Natural killer cell (primary cell): ENCODE results near the gene SPATA7. TPM values are rescaled to one million over a fixed set of nuclear protein-coding genes. Genes with fewer than 3 reads are reported as not detected.

Experiments used
- ATAC-seq, 3 donors: fragments of 150-1000 bp in 2 of 3; fragments of 200-7000 bp in 1 of 3; cut with Tn5 transposase; 1 replicate in 1 of 3; 2 replicates in 2 of 3; pipeline ENCODE4 v1.10.0; 2021; ENCODE audit warnings: mild to moderate bottlenecking in 2 of 3, moderate library complexity in 2 of 3
- DNase-seq, 2 donors: peaks; one replicate each; pipeline versions ENCODE4 v3.0.0 to v3.0.0-alpha.2; 2013 to 2021; ENCODE audit warnings: mixed read lengths in 1 of 2
- H3K27ac ChIP-seq: one replicate; pipeline ENCODE4 v1.5.1; 2013; ENCODE audit warnings: mild to moderate bottlenecking, low read length
- H3K27me3 ChIP-seq: one replicate; pipeline ENCODE4 v1.6.1; 2013; ENCODE audit warnings: low read length; ENCODE audit not compliant: control insufficient read depth, insufficient read depth
- H3K36me3 ChIP-seq: one replicate; pipeline ENCODE4 v1.6.1; 2013; ENCODE audit warnings: low read length; ENCODE audit not compliant: control insufficient read depth, insufficient read depth
- H3K4me1 ChIP-seq: one replicate; pipeline ENCODE4 v1.6.1; 2013; ENCODE audit warnings: low read length; ENCODE audit not compliant: control insufficient read depth, insufficient read depth
- H3K4me3 ChIP-seq: one replicate; pipeline ENCODE4 v1.5.1; 2013; ENCODE audit warnings: low read length
- H3K9me3 ChIP-seq: one replicate; pipeline ENCODE4 v1.6.1; 2013; ENCODE audit warnings: low read length; ENCODE audit not compliant: control insufficient read depth, insufficient read depth
- H3K27ac Mint-ChIP-seq, 2 donors: one replicate each; pipeline ENCODE4 v1.8.0; 2022; ENCODE audit warnings: mild to moderate bottlenecking in 2 of 2, mixed read lengths in 2 of 2, moderate library complexity in 1 of 2
- H3K27me3 Mint-ChIP-seq, 2 donors: one replicate each; pipeline ENCODE4 v1.8.0; 2022; ENCODE audit warnings: low read depth in 2 of 2, mixed read lengths in 2 of 2
- H3K36me3 Mint-ChIP-seq: one replicate; pipeline ENCODE4 v1.8.0; 2022; ENCODE audit warnings: mixed read lengths
- H3K4me1 Mint-ChIP-seq, 2 donors: one replicate each; pipeline ENCODE4 v1.8.0; 2022; ENCODE audit warnings: mixed read lengths in 2 of 2
- H3K4me3 Mint-ChIP-seq: one replicate; pipeline ENCODE4 v1.8.0; 2022; ENCODE audit warnings: mild to moderate bottlenecking, moderate library complexity, mixed read lengths
- H3K9me3 Mint-ChIP-seq, 2 donors: one replicate each; pipeline ENCODE4 v1.8.0; 2022; ENCODE audit warnings: mixed read lengths in 2 of 2
- CTCF ChIP-seq: fragments of 200-600 bp; IDR thresholded peaks from one replicate; pipeline ENCODE4 v1.8.0; 2022; ENCODE audit warnings: antibody characterized with exemption
- WGBS: methylation state at CpG from one replicate; pipeline ENCODE4 v1.1.7; 2013; ENCODE audit warnings: missing lambda C conversion rate; ENCODE audit not compliant: insufficient coverage; 5-methylcytosine and 5-hydroxymethylcytosine counted together
- intact Hi-C: fragments of 100-400 bp; cut with micrococcal nuclease; formaldehyde crosslinking; loops from one replicate; pipeline ENCODE4 v1.14.2; 2022
- total RNA-seq, 4 donors: library from RNA; stranded (reverse); fragments of 120-200 nt in 1 of 4; gene quantifications; one replicate each; pipeline versions ENCODE4 v1.2.3 to v1.2.4, GENCODE V29; 2013 to 2022

SPATA7 gene
- total RNA-seq, 3 donors from 2014 or later (not counting 1 experiment from before 2014, with no cell fraction given): 2.5 to 3.2 (median 2.8) TPM

DNA sequence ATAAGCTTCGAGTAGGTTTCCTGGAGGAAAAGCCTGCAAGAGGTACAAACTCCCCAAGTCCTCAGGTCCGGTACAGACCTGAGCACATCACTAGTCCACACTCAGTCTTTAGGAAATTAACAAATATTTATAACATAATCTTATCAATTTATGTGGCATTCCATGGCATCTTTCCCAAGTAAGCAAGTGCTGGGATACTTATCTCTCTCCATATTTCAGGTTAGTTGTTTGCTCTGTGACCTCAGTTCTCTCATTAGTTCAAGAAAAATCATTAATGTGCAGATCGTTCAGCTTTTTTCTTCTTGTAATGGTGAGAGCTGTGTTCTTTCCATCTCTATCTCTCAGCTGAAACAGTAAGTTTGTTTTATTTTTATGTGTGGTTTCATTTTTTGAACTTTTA, 34.7 kb downstream of the SPATA7 start:
- intact Hi-C loops: no loop called here
- DNase-seq (no peak), ATAC-seq (no peak)
- H3K9me3 ChIP-seq: peaks cover 8% of the 10 kb centered on the region
- no peaks in the 10 kb centered on the region for H3K36me3 ChIP-seq
- Mint-ChIP-seq H3K4me3 (no peak overlapping the region), H3K4me1 (peaks cover 0 to 4% of the 10 kb centered on the region in 2 donors), H3K27ac (no peak overlapping the region), H3K36me3 (peaks cover 20% of the 10 kb centered on the region), H3K27me3 (no peaks in the 10 kb centered on the region), H3K9me3 (peaks cover 9 to 11% of the 10 kb centered on the region in 2 donors)
- no peak overlapping the region for H3K27ac ChIP-seq
- no peak overlapping the region for H3K4me3 ChIP-seq
- no peaks in the 10 kb centered on the region for H3K4me1 ChIP-seq
- no peaks in the 10 kb centered on the region for H3K27me3 ChIP-seq
- TF ChIP-seq CTCF: no peak
- 100% methylated on average over 2 of the region's 3 CpGs for WGBS

DNA sequence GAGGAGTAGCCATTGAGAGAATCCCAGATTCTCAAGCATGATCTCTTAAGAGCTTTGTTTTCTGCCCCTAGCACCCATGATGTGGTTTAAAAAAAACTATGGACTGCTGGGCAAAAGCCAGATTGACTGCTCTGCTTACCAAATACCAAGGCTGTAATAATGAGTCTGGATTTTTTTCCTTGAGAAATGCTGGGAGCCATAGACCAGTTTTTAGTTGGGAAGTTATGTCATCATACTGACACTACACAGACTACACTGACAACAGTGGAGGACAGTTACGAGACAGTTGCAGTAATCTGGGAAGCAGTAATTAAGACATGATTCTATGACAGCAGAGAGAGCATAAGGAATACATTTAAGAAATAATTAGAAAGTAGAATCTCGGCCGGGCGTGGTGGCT, 35.8 kb downstream of the SPATA7 start:
- H3K4me3 ChIP-seq: no peak overlapping the region
- no peak overlapping the region for H3K27ac ChIP-seq
- no peak for ATAC-seq
- peaks cover 8% of the 10 kb centered on the region for H3K9me3 ChIP-seq
- Mint-ChIP-seq H3K27ac (no peak overlapping the region), H3K36me3 (peaks cover 11% of the 10 kb centered on the region), H3K27me3 (no peaks in the 10 kb centered on the region), H3K9me3 (peaks cover 3 to 7% of the 10 kb centered on the region in 2 donors), H3K4me3 (no peak overlapping the region), H3K4me1 (no peaks in the 10 kb centered on the region)
- no peaks in the 10 kb centered on the region for H3K27me3 ChIP-seq
- H3K4me1 ChIP-seq: no peaks in the 10 kb centered on the region
- no peak for TF ChIP-seq CTCF
- 99% methylated on average over 3 of the region's 4 CpGs for WGBS
- no peak for DNase-seq
- H3K36me3 ChIP-seq: no peaks in the 10 kb centered on the region
- intact Hi-C loops: no loop called here

GRCh38 chr14:88422047-88422446, 36.6 kb downstream of the SPATA7 start:
- Mint-ChIP-seq H3K4me1 (no peaks in the 10 kb centered on the region), H3K4me3 (no peak overlapping the region), H3K27ac (no peak overlapping the region), H3K36me3 (peaks cover 11% of the 10 kb centered on the region), H3K9me3 (peaks cover 3 to 7% of the 10 kb centered on the region in 2 donors), H3K27me3 (no peaks in the 10 kb centered on the region)
- Histone ChIP-seq H3K27ac (no peak overlapping the region), H3K36me3 (no peaks in the 10 kb centered on the region), H3K4me3 (no peak overlapping the region), H3K4me1 (no peaks in the 10 kb centered on the region), H3K27me3 (no peaks in the 10 kb centered on the region), H3K9me3 (peaks cover 8% of the 10 kb centered on the region)
- ATAC-seq: no peak
- intact Hi-C loops: no loop called here
- TF ChIP-seq CTCF: no peak
- no peak for DNase-seq

DNA sequence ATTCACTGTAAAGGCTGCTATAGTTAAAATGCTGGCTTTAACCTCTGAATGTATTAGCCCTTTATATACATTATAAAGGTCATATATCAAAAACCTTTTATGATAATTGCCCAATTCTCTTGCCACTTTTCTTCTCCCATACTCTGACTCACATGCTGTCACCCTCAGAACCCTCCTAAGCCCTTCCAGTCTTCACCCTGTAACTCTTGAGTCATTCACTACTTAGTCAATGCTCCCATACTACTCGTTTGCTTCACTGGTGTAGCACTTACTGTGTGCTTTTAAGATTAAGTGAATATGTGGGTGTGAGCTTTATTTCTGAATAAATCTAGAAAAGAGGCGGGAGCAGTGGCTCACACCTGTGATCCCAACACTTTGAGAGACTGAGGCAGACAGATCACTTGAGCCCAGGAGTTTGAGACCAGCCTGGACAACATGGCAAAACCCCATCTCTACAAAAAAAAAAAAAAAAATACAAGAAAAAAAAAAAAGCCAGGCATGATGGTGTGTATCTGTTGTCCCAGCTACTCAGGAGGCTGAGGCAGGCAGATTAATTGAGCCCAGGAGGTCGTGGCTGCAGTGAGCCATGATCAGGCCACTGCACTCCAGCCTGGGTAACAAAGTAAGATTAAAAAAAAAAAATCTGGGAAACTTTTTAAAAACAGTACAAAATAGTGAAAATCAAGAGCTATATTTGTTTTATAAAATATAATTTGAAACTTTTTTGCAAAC, 37.6 kb downstream of the SPATA7 start:
- 74% methylated on average over 2 of the region's 3 CpGs for WGBS
- H3K4me3 ChIP-seq: no peak overlapping the region
- H3K9me3 Mint-ChIP-seq: peaks cover under 1 to 2% of the 10 kb centered on the region in 2 donors
- no peak for DNase-seq
- H3K4me1 ChIP-seq: no peaks in the 10 kb centered on the region
- H3K27ac ChIP-seq: no peak overlapping the region
- no peak for TF ChIP-seq CTCF
- H3K27ac Mint-ChIP-seq: no peak overlapping the region
- intact Hi-C loops: no loop called here
- H3K36me3 Mint-ChIP-seq: peaks cover 4% of the 10 kb centered on the region
- no peaks in the 10 kb centered on the region for H3K27me3 Mint-ChIP-seq
- H3K4me3 Mint-ChIP-seq: no peak overlapping the region
- H3K36me3 ChIP-seq: no peaks in the 10 kb centered on the region
- peaks cover 5% of the 10 kb centered on the region for H3K9me3 ChIP-seq
- no peaks in the 10 kb centered on the region for H3K4me1 Mint-ChIP-seq
- no peak for ATAC-seq
- H3K27me3 ChIP-seq: no peaks in the 10 kb centered on the region
